ENCODE results near the gene GUSB.

Gene GUSB

GRCh38 chr7:65927489-65928448 is 54.2 kb downstream of the GUSB start:
- DNase-seq = no peak

GRCh38 chr7:65926588-65926987 is 55.4 kb downstream of the GUSB start:
- no peak for DNase-seq

- no peak for DNase-seq
Measured at GRCh38 chr7:65925040-65925439, 57.0 kb downstream of the GUSB start.

- DNase-seq = no peak
Measured at GRCh38 chr7:65924193-65924592, 57.8 kb downstream of the GUSB start.

- DNase-seq = no peak
Measured at GRCh38 chr7:65923316-65923715, 58.7 kb downstream of the GUSB start.

- no peak for DNase-seq
Measured at GRCh38 chr7:65915921-65916657, 65.9 kb downstream of the GUSB start.

- DNase-seq = no peak
Measured at GRCh38 chr7:65912237-65912636, 69.8 kb downstream of the GUSB start.

All from NCI-H2107 (cell line).